Right lobe of liver (tissue), 4 donors: Measurements from ENCODE around the gene ELF1.

Source experiments
- CTCF ChIP-seq, 4 donors: fragments of 200-600 bp in 3 of 4; fragments of 450-650 bp in 1 of 4; IDR thresholded peaks; one replicate each; pipeline versions ENCODE4 v1.5.1 to v1.8.0; 2016 to 2022; ENCODE audit warnings: antibody characterized with exemption in 4 of 4, mild to moderate bottlenecking in 2 of 4
- POLR2A ChIP-seq: fragments of 450-650 bp; IDR thresholded peaks from one replicate; pipeline ENCODE4 v1.6.1; 2017; ENCODE audit warnings: antibody characterized with exemption, mild to moderate bottlenecking
- donor health status: DM: no; HTN: no; CAD: no.
- donor health status: DM: no; HTN: no; CAD: no.
- donor health status: DM: no; HTN: yes; CAD: no.

- TF ChIP-seq CTCF (IDR thresholded peaks at IDR 0.05) (no peak), POLR2A (no peak)
These were observed 33.6 kb downstream of the ELF1 start for GRCh38 chr13:40985381-40986100.
